Breast epithelium (tissue), 4 donors: ENCODE results near the gene SP6. TPM values are rescaled to one million over a fixed set of nuclear protein-coding genes. Genes with fewer than 3 reads are reported as not detected.

Source experiments
- DNase-seq, 2 donors: peaks; one replicate each; pipeline ENCODE4 v3.0.0-alpha.2; 2019; ENCODE audit warnings: low spot score in 2 of 2
- H3K27ac ChIP-seq, 2 donors: fragments of 200-600 bp; sonication (generic) in 1 of 2; one replicate each; pipeline ENCODE4 v1.5.1; 2016 to 2019; ENCODE audit warnings: mild to moderate bottlenecking in 1 of 2
- H3K27me3 ChIP-seq, 2 donors: fragments of 200-600 bp; sonication (generic) in 1 of 2; one replicate each; pipeline versions ENCODE4 v1.5.1 to v1.6.0; 2017 to 2019; ENCODE audit warnings: control low read depth in 1 of 2, mild to moderate bottlenecking in 1 of 2
- H3K36me3 ChIP-seq: fragments of 200-600 bp; one replicate; pipeline ENCODE4 v1.5.1; 2019
- H3K4me1 ChIP-seq, 2 donors: fragments of 200-600 bp; sonication (generic); one replicate each; pipeline ENCODE4 v1.5.1; 2016 to 2019; ENCODE audit warnings: control low read depth in 1 of 2
- H3K4me3 ChIP-seq, 3 donors: fragments of 200-600 bp; sonication (generic); 1 replicate in 2 of 3; 2 replicates in 1 of 3; pipeline ENCODE4 v1.5.1; 2016 to 2019; ENCODE audit warnings: mild to moderate bottlenecking in 3 of 3, moderate library complexity in 2 of 3
- H3K9me3 ChIP-seq, 2 donors: fragments of 200-600 bp; sonication (generic) in 1 of 2; one replicate each; pipeline ENCODE4 v1.5.1; 2016 to 2019; ENCODE audit warnings: control low read depth in 1 of 2
- CTCF ChIP-seq, 3 donors: fragments of 450-650 bp; IDR thresholded peaks; one replicate each; pipeline ENCODE4 v1.5.1; 2016 to 2017; ENCODE audit warnings: antibody characterized with exemption in 3 of 3, mild to moderate bottlenecking in 3 of 3, moderate library complexity in 3 of 3
- POLR2A ChIP-seq: fragments of 450-650 bp; IDR thresholded peaks from one replicate; pipeline ENCODE4 v1.6.1; 2016; ENCODE audit warnings: antibody characterized with exemption, mild to moderate bottlenecking, moderate library complexity
- POLR2AphosphoS5 ChIP-seq, 3 donors: sonication (generic); formaldehyde crosslinking; IDR thresholded peaks; one replicate each; pipeline ENCODE4 v1.6.1; 2017; ENCODE audit warnings: antibody characterized with exemption in 3 of 3
- intact Hi-C: fragments of 100-400 bp; cut with DNase I; formaldehyde crosslinking; loops from one replicate; pipeline ENCODE4 v1.15.1; 2023; ENCODE audit warnings: low total_unique reads
- total RNA-seq, 3 donors: library from RNA; depleted of rRNA; stranded (reverse); fragments of >200 nt; gene quantifications; one replicate each; pipeline ENCODE4 v1.1.0, GENCODE V29; 2016

Gene SP6
- total RNA-seq, 3 donors from 2014 or later: 0.48 to 5.3 (median 3.6) TPM

DNA sequence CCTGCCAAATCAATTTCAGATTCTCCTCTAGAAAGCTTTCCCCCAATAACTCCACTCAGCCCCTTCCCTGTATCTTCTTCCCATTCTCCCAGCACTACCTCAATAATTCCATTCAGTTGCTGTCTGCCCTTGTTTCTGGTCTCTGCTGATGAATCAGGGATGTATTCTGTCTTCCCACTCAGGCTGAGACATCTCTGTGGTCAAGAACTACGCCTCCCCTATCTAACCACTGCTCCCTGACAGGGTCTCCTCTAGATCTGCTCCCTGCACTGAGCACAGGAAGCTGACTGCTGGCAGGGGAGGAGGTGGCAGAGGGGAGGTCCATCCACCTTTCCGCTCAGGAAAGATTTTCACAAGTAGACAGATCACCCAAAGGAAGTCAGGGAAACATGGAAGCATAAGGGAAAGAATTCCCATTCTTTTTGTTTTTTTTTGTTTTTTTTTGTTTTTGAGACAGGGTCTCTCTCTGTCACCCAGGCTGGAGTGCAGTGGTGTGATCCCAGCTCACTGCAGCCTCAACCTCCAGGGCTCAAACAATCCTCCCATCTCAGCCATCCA is 28.1 kb upstream of the SP6 start:
- TF ChIP-seq CTCF (IDR thresholded peaks at IDR 0.05): no peak
- TF ChIP-seq POLR2AphosphoS5 (IDR thresholded peaks at IDR 0.05): no peak
- TF ChIP-seq POLR2A: no peak
- intact Hi-C loops: no loop called here
- Histone ChIP-seq H3K4me1 (peaks cover 10 to 18% of the 10 kb centered on the region in 2 donors), H3K27ac (no peak overlapping the region), H3K4me3 (no peak overlapping the region), H3K27me3 (no peaks in the 10 kb centered on the region), H3K36me3 (no peaks in the 10 kb centered on the region), H3K9me3 (no peaks in the 10 kb centered on the region)
- DNase-seq: no peak

GRCh38 chr17:47878203-47879027 is 27.5 kb upstream of the SP6 start:
- H3K27ac ChIP-seq: no peak overlapping the region
- H3K9me3 ChIP-seq: no peaks in the 10 kb centered on the region
- no peaks in the 10 kb centered on the region for H3K36me3 ChIP-seq
- DNase-seq: no peak
- H3K4me3 ChIP-seq: no peak overlapping the region
- intact Hi-C loops: no loop called here
- peaks cover 5 to 18% of the 10 kb centered on the region in 2 donors for H3K4me1 ChIP-seq
- no peaks in the 10 kb centered on the region for H3K27me3 ChIP-seq
- TF ChIP-seq POLR2A: no peak
- TF ChIP-seq POLR2AphosphoS5 (IDR thresholded peaks at IDR 0.05): no peak
- no peak for TF ChIP-seq CTCF (IDR thresholded peaks at IDR 0.05)

DNA sequence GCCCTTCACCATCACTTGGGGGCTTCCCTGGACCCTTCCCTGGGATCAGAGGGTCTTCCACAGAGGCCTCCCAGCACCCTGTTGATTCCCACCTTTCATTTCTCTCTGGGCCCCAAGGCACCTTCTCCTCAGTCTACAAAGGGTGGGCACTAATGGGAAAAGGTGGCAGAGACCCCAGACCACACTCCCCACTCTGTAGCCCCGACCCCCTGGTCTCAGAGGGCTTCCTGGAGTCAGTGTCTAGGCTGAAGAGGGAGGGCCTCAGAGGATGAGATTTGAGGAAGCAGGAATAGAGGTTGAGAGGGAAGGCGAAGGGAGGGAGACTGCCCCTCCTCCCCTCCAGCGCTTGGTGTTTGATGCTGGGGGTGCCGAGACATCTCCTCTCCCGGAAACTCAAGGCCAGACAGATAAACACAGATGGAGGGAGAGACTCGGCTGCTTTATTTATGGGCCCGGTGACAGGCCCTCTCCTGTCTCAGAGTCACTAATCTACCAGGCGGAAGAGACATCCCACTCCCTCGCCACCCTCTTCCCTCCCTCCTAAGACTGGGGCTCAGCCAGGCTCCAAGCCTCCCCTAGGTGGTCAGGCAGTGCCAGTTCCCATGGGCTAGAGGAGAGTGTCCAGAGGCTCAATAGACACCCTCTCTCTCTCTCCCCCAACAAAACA is 26.5 kb upstream of the SP6 start:
- no peak overlapping the region for H3K27ac ChIP-seq
- no peak for DNase-seq
- no peaks in the 10 kb centered on the region for H3K36me3 ChIP-seq
- H3K4me3 ChIP-seq: no peak overlapping the region
- H3K9me3 ChIP-seq: no peaks in the 10 kb centered on the region
- peaks cover 3 to 17% of the 10 kb centered on the region in 2 donors for H3K4me1 ChIP-seq
- H3K27me3 ChIP-seq: peaks cover 0 to 2% of the 10 kb centered on the region in 2 donors
- intact Hi-C loops: no loop called here
- TF ChIP-seq POLR2A (no peak), POLR2AphosphoS5 (IDR thresholded peaks at IDR 0.05) (no peak), CTCF (IDR thresholded peaks at IDR 0.05) (no peak)

DNA sequence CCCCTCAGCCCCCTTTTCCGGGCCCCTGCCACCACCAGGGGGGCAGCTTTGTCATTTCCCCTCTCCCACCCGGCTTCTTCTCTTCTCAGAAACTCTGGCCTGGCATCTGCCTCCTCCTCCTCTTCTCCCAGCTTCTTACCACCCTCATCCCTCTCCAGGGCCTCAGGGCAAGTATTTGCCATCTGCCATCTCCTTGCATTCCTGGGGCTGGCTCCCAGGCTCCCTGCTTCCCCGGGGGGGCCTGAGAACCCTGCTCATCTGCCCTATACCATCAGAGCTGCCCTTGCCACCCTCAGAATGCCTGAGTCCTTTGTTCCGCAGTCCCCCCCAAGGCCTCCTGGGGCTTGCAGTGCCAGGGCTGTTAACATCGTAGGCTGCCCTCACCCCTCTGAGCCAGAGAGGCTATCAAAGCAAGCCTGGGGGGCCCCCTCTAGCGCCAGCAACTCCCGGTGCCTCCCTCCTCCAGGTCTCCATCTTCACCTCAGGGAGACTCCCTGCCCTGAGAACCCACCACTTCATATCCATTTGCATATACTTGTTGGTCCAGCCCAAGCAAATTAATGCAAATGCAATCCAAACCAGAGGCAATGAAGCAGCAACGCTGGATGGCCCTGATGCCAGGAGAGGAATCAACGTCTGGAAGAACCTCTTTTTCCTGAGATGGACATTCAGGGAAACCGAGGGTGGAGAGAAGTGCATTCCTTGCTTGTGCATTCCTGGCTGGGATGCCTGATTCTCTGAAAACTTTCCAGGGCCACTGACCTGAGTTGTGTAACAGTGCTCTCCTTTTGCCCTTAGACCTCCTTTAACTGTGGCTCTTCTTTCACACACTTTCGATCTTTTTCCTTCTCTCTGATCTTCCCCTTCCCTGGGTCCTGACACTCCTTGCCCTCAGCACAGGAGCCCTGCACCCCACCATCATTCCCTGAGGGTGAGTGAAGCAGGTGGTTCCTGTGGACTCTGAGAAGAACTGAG is 24.3 kb upstream of the SP6 start:
- H3K4me1 ChIP-seq: peaks cover 5 to 17% of the 10 kb centered on the region in 2 donors
- no peaks in the 10 kb centered on the region for H3K36me3 ChIP-seq
- TF ChIP-seq POLR2A (no peak), CTCF (IDR thresholded peaks at IDR 0.05) (no peak), POLR2AphosphoS5 (IDR thresholded peaks at IDR 0.05) (no peak)
- H3K27ac ChIP-seq: no peak overlapping the region
- intact Hi-C loops: no loop called here
- no peaks in the 10 kb centered on the region for H3K9me3 ChIP-seq
- DNase-seq: no peak
- no peak overlapping the region for H3K4me3 ChIP-seq
- peaks cover 0 to 3% of the 10 kb centered on the region in 2 donors for H3K27me3 ChIP-seq
